NB4 (cell line): ENCODE measurements around the gene FPGS.

ENCODE experiments used
- DNase-seq: peaks from one replicate; pipeline ENCODE4 v3.0.0; 2010; ENCODE audit warnings: low read depth
- H3K4me3 ChIP-seq: one replicate; pipeline ENCODE4 v1.5.1; 2011; ENCODE audit warnings: mild to moderate bottlenecking, low read depth, low read length, moderate library complexity
- MYC ChIP-seq: IDR thresholded peaks from 2 replicates; pipeline ENCODE4 v1.6.1; 2011; ENCODE audit warnings: low read depth, low read length
- POLR2A ChIP-seq: IDR thresholded peaks from 2 replicates; pipeline ENCODE4 v1.6.1; 2011; ENCODE audit warnings: mild to moderate bottlenecking; ENCODE audit not compliant: insufficient read length; ENCODE audit errors: extremely low read depth
- TF ChIP-seq, protein P1 (sequence below): IDR thresholded peaks from 2 replicates; pipeline ENCODE4 v1.6.1; 2011; ENCODE audit warnings: low read depth, low read length
- TF ChIP-seq, protein P2 (sequence below): IDR thresholded peaks from one replicate; pipeline ENCODE4 v1.5.1; 2012; ENCODE audit warnings: low read depth, low read length

FPGS gene

DNA sequence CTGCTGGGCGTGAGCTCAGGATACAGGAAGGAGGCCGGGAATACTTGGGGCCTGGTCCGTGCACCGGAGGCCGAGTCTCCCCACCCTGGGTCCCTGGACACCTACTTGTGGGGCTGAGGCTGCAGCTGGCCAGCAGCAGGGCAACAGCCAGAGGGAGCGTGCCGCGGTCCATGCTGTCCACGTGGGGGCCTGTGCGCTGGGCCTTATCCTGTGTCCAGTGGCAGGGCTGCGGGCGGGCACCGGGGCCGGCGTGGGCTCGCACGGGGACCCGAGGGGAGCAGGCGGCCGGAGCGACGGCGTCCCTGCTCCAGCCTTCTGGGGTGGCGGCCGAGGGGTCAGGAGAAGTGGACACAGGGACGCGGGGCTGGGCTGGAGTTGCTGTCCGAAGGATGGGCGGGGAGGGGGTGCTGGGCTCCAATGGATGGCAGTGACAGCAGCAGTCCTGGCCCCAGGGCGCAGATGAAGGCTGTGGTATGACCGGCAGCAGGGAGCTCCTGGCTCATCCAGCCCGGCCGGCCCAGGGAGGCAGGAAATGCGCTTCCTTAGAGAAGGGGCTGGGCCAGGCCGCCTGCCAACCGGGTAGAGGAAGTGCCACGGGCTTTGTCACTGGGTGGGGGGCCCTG is 51.6 kb downstream of the FPGS start, which contains the start of gene ENG:
Gene ENG (minus strand): TSS at position 475 of the 623 bp plus-strand sequence. CDS start 303 bp downstream, at position 172.
- no peak within 1 kb of the TSS for H3K4me3 ChIP-seq
- DNase-seq: no peak

DNA sequence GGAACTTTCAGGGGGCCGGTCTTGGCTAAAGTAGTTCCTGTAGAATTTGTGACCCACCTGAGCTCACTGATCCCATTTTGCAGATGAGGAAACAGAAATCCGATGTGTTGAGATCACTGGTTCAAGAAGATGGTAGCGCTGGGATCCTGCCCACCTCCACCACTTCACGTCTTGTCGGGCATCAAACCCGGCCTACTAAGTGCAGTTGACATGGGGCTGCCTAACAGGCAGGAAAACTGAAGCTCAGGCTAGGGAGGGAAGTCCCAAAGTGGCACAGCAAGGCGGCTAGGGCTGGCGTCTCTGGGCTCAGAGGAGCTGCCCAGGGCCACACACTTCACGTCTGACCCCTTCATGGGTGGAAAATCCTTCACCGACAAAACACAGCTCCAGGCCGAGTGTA is 52.3 kb downstream of the FPGS start:
- no peak overlapping the region for H3K4me3 ChIP-seq
- no peak for DNase-seq
- TF ChIP-seq, protein P1, sequence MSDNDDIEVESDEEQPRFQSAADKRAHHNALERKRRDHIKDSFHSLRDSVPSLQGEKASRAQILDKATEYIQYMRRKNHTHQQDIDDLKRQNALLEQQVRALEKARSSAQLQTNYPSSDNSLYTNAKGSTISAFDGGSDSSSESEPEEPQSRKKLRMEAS: no peak
- no peak for TF ChIP-seq MYC
- TF ChIP-seq, protein P2, sequence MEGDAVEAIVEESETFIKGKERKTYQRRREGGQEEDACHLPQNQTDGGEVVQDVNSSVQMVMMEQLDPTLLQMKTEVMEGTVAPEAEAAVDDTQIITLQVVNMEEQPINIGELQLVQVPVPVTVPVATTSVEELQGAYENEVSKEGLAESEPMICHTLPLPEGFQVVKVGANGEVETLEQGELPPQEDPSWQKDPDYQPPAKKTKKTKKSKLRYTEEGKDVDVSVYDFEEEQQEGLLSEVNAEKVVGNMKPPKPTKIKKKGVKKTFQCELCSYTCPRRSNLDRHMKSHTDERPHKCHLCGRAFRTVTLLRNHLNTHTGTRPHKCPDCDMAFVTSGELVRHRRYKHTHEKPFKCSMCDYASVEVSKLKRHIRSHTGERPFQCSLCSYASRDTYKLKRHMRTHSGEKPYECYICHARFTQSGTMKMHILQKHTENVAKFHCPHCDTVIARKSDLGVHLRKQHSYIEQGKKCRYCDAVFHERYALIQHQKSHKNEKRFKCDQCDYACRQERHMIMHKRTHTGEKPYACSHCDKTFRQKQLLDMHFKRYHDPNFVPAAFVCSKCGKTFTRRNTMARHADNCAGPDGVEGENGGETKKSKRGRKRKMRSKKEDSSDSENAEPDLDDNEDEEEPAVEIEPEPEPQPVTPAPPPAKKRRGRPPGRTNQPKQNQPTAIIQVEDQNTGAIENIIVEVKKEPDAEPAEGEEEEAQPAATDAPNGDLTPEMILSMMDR: no peak

More for the DNA sequence above, 51.6 kb downstream of the FPGS start, which contains the start of gene ENG:
- TF ChIP-seq MYC (no peak), POLR2A (no peak)
- TF ChIP-seq, protein P2: no peak
- TF ChIP-seq, protein P1: no peak

DNA sequence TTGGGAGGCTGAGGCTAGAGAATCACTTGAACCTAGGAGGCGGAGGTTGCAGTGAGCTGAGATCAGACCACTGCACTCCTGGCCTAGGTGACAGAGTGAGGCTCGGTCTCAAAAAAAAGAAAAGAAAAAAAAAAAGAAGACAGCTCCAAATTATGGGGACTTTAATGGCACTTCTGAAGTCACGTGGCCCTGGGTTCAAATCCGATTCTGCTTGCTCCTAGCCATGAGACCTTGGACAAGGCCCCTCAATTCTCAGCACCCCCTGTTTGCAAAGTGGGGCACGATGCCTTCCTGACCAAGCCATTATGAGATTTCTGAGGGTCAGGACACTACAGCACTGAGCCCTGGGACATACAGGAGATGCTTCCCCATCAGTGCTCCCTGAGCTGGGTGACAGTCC is 52.8 kb downstream of the FPGS start:
- TF ChIP-seq, protein P2: no peak
- no peak for TF ChIP-seq POLR2A
- TF ChIP-seq, protein P1: no peak
- TF ChIP-seq MYC: no peak
- DNase-seq: no peak
- no peak overlapping the region for H3K4me3 ChIP-seq

DNA sequence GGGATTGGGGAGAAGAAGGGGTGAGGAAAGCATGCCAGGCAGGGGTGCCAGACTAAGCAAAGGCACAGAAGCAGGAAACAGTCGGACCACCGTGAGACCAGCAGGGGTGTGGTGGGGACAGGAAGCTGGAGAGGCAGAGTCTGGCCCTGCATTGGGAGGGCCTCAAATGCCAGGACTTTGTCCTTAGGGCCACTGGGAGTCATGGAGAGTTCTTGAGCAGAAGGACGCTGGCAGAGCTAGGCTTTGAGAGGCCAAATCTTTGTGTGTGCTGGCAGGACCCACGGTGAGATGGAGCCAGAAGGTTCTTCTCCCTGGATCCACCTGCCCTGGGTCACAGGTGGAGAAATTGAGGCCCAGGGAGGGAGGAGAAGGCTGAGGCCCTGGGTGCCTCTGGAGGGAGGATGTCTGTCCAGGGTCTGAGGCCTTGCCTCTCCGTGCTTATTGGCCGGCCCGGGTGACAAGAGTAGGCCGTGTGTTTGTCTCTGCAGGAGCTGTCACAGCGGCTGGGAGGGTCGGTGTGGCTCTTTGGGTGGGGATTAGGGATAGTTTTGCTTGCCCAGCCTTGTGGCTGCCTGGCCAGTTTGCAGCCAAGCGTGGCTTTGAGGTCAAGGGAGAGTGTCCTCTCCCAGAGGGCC is 53.5 kb downstream of the FPGS start:
- DNase-seq: no peak
- no peak overlapping the region for H3K4me3 ChIP-seq
- TF ChIP-seq POLR2A (no peak), MYC (no peak)
- TF ChIP-seq, protein P2: no peak
- TF ChIP-seq, protein P1: no peak

DNA sequence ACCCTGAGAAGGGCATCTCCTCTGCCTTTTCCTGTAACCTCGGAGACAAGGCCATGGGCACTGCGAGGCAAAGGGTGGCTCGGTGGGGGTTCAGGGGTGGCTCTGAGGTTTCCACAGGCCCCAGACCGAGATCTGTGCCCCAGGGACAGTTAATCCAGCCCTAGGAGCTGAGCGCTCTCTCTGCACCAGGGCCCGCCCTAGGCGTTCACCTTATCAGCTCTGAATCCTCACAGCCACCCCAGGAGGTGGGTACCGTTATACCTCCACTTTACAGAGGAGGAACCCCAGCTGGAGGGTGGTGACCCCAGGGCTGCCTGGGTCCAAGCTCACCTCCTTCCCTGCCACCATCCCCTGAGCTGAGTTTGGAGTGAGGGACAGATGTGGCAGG is 54.0 kb downstream of the FPGS start:
- TF ChIP-seq, protein P1: no peak
- TF ChIP-seq MYC (no peak), POLR2A (no peak)
- TF ChIP-seq, protein P2: no peak
- no peak overlapping the region for H3K4me3 ChIP-seq
- no peak for DNase-seq
